Endothelial cell (in vitro differentiated cells): ENCODE data around the gene FCGBP. TPM values are rescaled to one million over a fixed set of nuclear protein-coding genes. Genes with fewer than 3 reads are reported as not detected.
A peak's percentile ranks its signal among the peaks of the same experiment; 100 is the strongest.

ENCODE experiments used
- DNase-seq: peaks from one replicate; pipeline ENCODE4 v3.0.0; 2021; ENCODE audit warnings: low spot score
- H3K27ac Mint-ChIP-seq: one replicate; pipeline ENCODE4 v1.8.0; 2021; ENCODE audit warnings: mixed read lengths, inconsistent platforms; ENCODE audit not compliant: unreplicated experiment
- H3K27me3 Mint-ChIP-seq: one replicate; pipeline ENCODE4 v1.8.0; 2021; ENCODE audit warnings: mild to moderate bottlenecking, moderate library complexity, mixed read lengths, inconsistent platforms; ENCODE audit not compliant: unreplicated experiment
- H3K36me3 Mint-ChIP-seq: one replicate; pipeline ENCODE4 v1.8.0; 2021; ENCODE audit warnings: mild to moderate bottlenecking, low read depth, mixed read lengths, inconsistent platforms; ENCODE audit not compliant: unreplicated experiment
- H3K4me1 Mint-ChIP-seq: one replicate; pipeline ENCODE4 v1.8.0; 2021; ENCODE audit warnings: mild to moderate bottlenecking, mixed read lengths, inconsistent platforms; ENCODE audit not compliant: unreplicated experiment
- H3K4me3 Mint-ChIP-seq: one replicate; pipeline ENCODE4 v1.8.0; 2021; ENCODE audit warnings: mild to moderate bottlenecking, mixed read lengths, inconsistent platforms; ENCODE audit not compliant: unreplicated experiment
- H3K9me3 Mint-ChIP-seq: one replicate; pipeline ENCODE4 v1.8.0; 2021; ENCODE audit warnings: mixed read lengths, inconsistent platforms; ENCODE audit not compliant: unreplicated experiment
- CTCF ChIP-seq: fragments of 200-600 bp; sonication (generic); IDR thresholded peaks from one replicate; pipeline ENCODE4 v1.5.0; 2021; ENCODE audit warnings: antibody characterized with exemption; ENCODE audit not compliant: unreplicated experiment
- total RNA-seq: library from RNA; stranded (reverse); fragmentation: NEBNext Ultra II Directional; extraction: Animal tissue kit (Norgen Biotek cat#: 25700); gene quantifications from one replicate; pipeline ENCODE4 v1.2.1, GENCODE V29; 2021; ENCODE audit not compliant: unreplicated experiment

Gene FCGBP
- total RNA-seq, 1 donor from 2014 or later, result 1.8 TPM

GRCh38 chr19:39971380-39972035 lies 37.1 kb upstream of the FCGBP start:
- Mint-ChIP-seq H3K27ac (peak overlapping the region; percentile 93), H3K36me3 (peaks cover 20% of the 10 kb centered on the region), H3K4me1 (peaks cover 16% of the 10 kb centered on the region), H3K9me3 (no peaks in the 10 kb centered on the region), H3K27me3 (peaks cover 15% of the 10 kb centered on the region), H3K4me3 (peak overlapping the region; percentile 97)
- peak; percentile 11 for DNase-seq
- TF ChIP-seq CTCF, result no peak

- Mint-ChIP-seq H3K27me3 (peaks cover 15% of the 10 kb centered on the region), H3K9me3 (no peaks in the 10 kb centered on the region), H3K36me3 (peaks cover 20% of the 10 kb centered on the region), H3K4me3 (peak within 1 kb of the TSS; percentile 97), H3K27ac (peak within 1 kb of the TSS; percentile 93), H3K4me1 (peaks cover 16% of the 10 kb centered on the region)
- TF ChIP-seq CTCF, result peak; percentile 70
- DNase-seq, result peak; percentile 98
These were observed 36.4 kb upstream of the FCGBP start, which contains the start of gene PSMC4 for GRCh38 chr19:39970675-39971379. PSMC4 (plus strand) TSS chr19:39971165; CDS start chr19:39971203, 38 bp downstream.

- no peak for DNase-seq
- Mint-ChIP-seq H3K27ac (peak overlapping the region; percentile 93), H3K4me3 (peak overlapping the region; percentile 97), H3K27me3 (peaks cover 15% of the 10 kb centered on the region), H3K9me3 (no peaks in the 10 kb centered on the region), H3K4me1 (peaks cover 16% of the 10 kb centered on the region), H3K36me3 (peaks cover 16% of the 10 kb centered on the region)
- no peak for TF ChIP-seq CTCF
These were observed 35.9 kb upstream of the FCGBP start for GRCh38 chr19:39970425-39970674.

GRCh38 chr19:39969681-39970424 lies 35.4 kb upstream of the FCGBP start:
- no peak for TF ChIP-seq CTCF
- Mint-ChIP-seq H3K4me1 (peaks cover 16% of the 10 kb centered on the region), H3K36me3 (peaks cover 12% of the 10 kb centered on the region), H3K4me3 (peak overlapping the region; percentile 97), H3K27me3 (peaks cover 15% of the 10 kb centered on the region), H3K9me3 (no peaks in the 10 kb centered on the region), H3K27ac (peak overlapping the region; percentile 30)
- no peak for DNase-seq
